HG02840 (cell line): Measurements from ENCODE around the gene AMPH.

Experiments
- ATAC-seq: cut with Tn5 transposase; IDR thresholded peaks from one replicate; pipeline ENCODE4 v1.9.1; 2021; ENCODE audit warnings: mild to moderate bottlenecking, moderate library complexity, moderate number of reproducible peaks; ENCODE audit not compliant: unreplicated experiment, low FRiP score

AMPH gene

DNA sequence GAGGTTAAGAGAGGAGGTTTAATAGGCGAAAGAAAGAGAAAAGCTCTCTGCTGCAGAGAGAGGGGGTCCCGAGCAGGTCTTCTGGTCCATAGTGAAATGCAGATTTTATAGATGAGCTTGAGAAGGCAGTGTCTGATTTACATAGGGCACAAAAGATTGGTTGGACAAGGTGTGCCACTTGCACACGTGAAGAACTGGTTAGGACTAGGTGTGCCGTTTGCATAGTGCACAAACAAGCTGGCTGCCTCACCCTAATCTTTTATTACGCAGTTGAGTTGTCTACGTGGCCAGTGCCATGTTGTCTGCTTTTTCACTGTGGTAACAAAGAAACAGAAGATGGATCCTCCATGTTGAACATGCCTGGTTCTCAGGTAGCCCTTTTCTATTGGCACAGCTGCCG lies 82.6 kb downstream of the AMPH start:
- no peak for ATAC-seq

DNA sequence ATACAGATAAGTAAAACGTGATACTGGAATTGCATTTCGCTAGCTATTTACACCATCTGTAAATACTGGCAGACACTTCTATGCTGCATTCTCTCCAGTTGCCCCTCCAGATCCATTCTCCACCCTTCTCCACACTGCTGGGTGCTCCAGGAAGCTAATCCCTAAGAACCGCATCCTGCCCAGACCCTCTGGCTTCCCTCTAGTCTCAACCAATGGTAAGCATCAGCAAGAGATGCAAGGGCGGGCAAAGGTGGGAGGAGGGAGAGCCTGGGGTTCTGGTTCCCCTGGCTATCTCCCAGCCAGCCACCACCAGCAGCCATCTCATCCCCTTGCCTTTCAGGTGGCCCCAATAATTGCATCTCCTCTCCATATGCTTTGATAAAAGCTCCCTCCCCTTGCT lies 84.4 kb downstream of the AMPH start:
- no peak for ATAC-seq

DNA sequence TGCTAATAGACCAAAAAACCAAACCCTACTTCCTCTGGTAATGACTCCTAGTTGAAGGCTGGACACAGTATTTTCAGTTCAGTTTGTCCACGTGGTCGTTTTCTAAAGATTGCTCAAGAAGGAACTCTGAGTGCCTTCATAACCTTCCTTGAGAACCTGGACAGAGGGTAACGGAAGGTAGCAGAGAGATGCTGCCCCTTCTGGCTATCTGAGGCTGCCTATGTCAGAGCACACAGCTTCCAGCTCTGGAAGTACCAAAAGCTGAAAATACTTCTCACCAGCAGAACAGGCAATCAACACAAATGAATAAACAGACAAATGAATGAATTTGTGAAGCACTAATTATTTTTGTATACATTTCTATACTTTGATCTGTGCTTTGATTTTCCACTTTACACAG lies 85.2 kb downstream of the AMPH start:
- ATAC-seq, result no peak

DNA sequence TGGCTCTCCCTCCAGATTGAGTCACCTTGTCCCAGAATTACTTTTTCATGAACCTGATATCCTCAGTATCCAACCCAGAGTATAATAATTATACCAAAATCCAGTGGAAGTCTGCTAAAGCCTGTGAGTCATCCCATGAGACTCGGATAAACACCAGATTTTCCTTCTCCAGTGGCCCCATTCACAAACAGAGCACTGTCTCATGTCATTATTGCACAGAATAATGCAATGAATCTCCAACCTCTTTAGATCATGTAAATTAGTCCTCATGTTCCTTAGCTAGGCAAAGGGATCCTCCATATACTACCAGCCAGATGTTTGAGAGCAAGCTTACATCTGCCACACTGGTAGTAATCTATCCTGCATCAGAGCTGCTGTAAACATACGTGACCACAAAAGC lies 89.0 kb downstream of the AMPH start:
- ATAC-seq, result no peak

DNA sequence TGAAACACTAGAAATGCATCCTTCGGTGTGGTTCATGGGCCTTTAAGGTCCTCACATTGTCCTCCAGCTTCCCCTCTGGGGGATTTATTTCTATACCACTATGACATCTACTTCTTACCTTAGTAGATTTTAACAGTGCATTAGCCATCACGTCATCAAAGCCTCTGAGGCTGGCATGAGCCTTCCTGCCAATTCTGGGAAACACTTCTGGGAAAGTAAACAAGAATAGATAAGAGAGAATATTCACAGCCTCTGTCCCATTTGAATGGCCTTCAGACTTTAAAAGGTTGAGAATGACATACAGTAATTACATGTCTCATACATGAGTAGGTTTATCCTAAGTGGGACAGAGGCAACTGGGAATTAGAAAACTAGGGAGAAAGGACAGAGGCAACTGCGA lies 89.7 kb downstream of the AMPH start:
- no peak for ATAC-seq

DNA sequence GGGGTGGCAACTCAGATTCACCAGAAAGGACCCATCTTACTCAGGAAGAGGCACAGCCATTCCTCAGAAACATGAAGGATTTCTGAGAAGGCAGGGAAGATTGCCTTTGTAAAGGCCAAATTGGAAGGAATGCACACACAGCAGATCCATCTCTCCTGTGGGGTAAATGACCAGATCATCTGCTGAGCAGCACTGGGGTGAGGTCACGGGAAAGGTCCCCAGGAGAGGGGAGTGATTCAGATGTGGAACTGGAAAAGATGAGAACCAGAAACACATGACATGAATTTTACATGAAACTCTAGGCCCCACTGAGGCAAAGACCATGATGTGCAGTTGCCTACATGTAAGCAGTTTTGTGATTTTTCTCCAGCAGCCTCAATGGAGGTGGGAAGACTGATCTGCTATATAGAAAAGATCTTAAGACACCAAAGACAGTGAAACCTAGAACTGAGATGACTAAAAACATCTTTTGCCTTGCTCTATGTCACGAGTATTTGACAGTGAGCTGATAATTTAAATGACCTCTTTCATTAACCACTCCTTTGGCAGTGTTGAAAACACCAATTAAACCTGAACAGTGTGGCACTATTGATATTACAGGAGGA lies 91.6 kb downstream of the AMPH start:
- ATAC-seq, result no peak

DNA sequence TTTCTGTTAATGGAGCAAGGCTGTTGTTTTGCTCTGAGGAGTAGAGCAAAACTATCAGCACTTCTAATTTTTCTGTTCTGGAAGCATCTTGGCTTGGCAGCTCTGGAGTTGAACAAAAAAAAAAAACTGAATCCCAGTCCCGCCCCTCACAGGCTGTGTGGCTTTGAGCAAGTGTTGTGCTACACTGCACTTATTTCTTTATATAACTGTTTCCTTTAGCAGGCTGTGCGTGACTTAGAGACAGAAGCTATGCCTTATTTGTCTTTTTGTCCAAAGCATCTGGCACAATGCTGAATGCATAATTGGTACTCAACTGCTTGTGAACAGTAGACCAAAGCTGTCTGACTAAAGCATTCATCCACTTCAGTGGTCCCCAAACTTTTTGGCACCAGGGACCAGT lies 96.1 kb downstream of the AMPH start:
- no peak for ATAC-seq

DNA sequence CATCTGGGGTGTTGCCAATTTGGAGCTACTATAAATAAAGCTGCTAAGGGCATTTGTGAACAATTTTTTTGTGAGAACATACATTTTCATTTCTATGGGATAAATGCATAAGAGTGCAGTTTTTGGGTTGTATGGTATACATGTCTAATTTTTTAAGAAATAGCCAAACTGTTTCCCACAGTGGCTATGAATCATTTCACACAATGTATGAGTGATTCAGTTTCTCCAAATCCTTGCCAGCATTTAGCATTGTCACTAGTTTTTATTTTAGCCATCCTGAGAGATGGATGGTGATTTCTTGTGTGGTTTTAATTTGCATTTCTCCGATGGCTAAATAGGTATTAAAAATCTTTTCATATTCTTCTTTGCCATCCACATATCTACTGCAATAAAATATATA lies 105.3 kb downstream of the AMPH start:
- ATAC-seq, result no peak

DNA sequence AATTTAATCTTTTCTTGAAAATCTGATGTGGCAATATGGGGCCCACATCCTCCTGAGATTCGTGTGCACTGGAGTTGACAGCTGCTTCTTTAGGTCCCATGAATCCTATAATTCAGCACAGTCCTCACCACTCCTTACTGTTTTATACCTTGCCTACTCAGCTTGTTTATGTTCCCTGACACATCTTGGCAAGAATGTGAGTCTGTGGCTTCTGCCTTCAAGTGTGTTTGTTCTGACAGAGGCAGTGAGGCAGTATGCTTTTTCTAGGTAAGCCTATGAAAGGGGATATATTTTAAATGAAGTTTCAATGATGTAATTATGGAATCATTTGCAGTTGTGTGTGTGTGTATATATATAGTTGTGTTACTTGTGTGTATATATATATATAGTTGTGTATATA lies 106.4 kb downstream of the AMPH start:
- no peak for ATAC-seq

DNA sequence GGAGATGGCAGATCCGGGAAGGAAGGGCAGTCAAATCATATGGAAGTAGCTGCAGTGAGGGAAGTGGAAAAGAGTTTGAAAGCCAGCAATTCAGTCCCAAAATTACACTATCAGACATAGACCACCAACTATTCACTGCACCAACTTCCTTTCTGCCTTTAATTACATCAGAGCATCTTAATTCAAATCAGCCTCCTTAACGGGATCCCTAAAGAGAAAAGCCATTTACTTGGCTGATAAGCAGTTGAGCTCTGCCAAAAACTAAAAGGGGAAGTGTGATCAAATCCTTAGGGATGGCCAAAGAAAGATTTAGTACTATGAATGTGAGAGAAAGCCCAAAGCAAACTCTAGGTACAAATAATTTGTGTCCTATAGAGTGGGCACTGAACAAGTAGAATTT lies 110.4 kb downstream of the AMPH start:
- ATAC-seq, result no peak

DNA sequence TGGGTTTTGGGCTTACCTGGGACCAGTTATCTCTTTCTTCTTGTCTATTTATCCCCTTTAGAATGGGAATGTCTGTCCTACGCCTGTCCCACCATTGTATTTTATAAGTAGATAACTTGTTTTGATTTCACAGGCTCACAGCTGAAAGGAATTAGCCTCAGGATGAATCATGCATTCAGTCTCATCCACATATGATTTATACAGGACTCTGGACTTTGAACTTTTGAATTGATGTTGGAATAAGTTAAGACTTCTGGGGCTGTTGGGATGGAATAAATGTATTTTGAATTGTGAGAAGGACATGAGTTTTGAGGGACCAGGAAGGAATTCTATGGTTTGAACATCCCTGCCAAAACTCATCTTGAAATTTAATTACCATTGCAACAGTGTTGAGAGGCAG lies 112.6 kb downstream of the AMPH start:
- no peak for ATAC-seq

DNA sequence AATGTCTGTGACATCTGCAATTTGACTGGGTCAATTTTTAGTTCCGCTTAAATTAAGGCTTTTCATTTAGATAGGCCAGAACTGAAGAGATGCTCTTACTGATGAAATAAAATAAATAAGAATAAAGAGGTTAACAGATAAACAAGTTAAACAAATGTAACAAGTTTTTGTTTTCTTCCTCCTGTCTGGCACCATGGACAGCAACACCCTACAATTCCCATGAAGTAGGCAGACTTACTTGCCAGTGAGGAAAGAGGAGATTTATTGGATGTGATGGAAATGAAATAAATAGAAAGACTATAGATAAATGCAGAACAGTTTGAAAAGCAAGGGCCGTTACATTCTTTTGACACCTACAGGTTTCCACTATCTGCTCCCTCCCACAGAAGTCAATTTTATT lies 118.5 kb downstream of the AMPH start:
- no peak for ATAC-seq

DNA sequence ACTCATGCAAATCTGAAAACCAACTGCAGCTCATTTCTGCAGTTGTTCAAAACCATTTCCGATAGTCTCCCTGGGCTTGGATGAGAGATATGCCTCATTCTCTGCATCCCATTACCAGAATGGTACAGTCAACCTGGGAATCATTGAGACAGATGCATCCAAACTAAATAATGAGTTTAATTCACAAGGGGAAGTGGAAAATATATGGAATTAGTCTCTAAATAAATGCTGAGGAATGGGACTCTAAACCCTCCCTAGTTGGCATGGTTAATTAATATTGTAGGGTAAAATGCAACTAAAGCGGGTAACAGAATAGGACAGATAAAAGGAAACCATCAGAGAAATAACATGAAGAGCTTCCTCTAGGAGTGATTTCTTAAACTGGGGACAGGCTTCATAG lies 118.9 kb downstream of the AMPH start:
- no peak for ATAC-seq

DNA sequence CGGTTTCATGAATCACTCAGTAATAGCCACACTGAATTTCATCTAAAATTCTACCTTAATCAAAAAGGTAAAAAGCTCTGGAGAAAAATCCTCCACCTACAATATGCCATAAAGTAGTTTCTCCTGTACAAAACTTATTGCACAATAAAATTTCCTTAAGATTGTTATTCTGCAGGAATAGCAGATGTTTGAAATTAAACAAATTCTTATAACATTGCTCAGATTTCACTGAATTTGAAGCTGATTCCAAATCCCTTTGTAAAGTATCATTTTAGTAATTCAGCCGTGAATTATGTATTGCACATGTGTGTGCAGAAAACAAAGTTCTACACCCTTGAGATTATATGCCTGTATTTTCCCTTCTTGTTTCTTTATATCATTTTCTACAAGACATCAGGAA lies 123.8 kb downstream of the AMPH start:
- no peak for ATAC-seq

DNA sequence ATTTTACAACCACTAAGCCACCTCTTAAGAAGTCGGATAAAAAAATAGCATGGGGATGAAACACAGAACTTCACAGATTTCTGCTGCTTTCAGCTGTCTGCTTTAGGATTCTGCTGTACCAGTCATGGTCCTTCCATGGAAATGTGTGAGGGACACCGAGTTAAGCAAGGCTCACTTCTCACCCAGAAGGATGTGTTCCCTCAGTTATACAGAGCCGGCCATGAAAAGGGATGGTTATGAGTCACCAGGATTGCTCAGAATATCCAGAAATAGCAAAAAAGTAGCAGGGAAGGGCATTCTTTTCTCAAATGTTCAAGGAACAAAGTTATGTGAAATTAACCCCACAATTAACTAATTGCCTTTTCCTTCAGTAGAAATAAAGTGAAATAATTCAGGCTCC lies 124.4 kb downstream of the AMPH start:
- ATAC-seq, result no peak

DNA sequence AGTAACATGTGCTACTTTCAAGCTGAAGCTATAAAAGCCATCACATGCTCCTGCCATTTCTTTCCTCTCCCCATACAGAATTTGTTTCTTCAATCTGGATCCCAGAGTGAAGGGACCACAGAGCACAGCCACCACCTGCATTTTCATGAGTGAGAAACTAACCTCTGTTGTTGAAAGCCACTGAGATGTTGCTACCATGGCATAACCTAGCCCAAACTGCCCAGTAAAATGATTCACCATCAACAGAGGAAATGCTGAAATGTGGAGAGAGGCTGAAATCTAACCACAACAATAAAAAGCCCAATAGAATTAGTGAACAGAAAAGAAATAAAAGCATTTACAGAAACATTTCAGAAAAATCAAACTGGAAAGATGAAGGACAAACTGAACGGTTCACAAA lies 125.2 kb downstream of the AMPH start:
- no peak for ATAC-seq

DNA sequence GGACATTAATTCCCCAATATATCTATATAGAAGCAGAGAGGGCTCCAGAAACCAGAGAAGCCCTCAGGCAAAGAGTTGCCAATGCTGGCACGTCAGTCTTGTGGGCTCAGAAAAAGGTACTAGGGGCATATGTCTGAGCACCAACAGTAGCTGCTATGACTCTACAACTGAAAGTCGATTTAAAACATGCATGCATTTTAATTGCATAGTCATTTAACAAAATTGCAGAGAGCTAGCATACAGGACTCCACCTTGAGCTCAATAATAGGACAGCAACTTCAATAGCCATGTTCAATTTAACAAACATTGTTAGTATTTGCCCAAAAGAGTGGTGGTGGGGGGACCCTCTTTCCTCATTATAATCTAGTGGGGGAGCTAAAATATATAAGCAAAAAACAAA lies 126.5 kb downstream of the AMPH start:
- no peak for ATAC-seq

DNA sequence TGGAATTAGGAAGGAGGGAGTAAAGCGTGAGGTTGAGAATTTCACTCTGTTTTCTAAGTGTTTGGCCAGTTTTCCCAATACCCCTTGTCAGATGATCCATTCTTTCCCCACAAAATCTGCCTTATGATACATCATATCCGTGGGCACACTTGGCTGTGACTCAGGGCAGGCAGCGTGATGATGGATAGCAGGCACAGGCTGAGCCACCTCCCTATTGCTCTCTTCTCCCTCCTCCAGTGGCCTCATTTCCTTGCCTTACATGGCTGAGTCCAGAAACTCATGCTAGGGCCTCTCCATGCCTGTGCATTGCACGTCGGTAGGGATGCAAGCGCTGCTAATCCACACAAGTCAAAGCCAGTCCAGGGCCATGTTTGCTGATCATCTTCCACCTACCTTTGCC lies 128.3 kb downstream of the AMPH start:
- ATAC-seq, result no peak

DNA sequence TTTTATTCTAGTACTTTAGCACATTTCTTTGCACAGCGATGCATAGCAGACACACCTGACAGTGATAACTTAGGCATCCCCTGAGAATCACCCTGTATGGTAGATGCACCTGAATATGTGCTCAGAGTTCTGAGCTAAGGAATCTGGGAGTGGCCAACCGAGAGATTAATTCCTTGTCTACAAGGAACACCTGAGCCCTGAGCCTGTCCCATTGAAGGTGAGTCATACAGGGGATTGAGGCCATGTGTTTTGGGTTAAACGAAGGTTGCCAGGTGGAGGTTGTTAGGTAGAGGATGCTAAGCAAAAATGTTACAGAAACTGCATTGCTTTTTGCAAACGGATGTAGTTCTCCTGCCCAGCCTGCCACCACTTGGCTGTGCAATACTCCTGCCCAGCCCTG lies 128.9 kb downstream of the AMPH start:
- ATAC-seq, result no peak

DNA sequence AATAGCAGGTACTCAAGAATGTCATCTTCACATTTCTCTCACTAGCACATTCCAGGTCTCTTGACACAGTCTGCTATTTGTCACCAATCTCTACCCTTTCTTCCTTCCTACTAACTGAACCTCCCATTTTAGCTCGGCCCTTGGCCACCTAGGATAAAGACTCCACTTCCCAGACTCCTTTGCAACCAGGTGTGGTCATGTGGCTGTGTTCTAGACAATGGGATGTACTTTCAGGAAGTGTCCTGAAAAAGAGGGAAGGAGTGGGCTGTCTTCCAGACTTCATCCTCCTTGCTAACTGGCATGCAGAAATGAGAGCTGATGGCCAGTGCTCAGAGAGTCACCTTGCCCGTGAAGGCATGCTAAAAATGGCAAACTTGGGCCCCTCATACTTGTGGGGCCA lies 139.2 kb downstream of the AMPH start:
- ATAC-seq, result no peak

DNA sequence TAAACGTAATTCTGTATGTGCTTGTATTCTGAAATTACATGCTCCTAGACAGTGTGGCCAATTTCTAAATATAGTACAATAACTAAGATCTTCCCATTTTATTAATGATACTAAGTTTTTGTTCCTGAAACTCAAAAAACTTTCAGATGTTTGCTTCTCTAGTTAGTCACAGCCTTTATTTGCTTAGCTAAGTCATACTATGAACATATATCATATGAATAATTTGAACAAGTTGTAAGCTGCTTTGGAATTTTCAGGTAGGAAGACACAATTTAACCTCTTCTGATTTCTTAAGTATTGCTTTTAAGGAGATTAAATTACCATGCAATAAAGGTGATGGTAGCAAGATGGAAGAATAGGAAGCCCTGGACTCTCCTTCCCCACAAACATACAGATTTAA lies 148.7 kb downstream of the AMPH start:
- no peak for ATAC-seq

DNA sequence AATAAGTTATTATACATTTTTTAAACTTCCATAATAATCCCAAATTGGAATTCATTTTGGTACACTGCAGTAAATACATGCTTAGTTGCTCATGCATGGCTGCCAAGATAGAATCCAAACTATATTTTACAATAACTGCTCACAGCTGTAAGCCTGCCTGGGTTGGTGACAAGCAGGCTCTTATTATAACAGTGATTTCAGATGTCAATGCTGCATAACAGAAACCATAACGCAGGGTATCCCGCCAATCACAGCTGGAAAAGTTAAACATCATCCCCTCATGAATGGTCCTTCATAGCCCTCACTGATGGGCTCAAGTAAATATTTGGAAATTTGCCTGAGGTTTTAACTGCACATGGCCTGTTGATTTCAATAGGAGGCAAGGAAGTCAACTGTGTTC lies 149.8 kb downstream of the AMPH start:
- no peak for ATAC-seq

DNA sequence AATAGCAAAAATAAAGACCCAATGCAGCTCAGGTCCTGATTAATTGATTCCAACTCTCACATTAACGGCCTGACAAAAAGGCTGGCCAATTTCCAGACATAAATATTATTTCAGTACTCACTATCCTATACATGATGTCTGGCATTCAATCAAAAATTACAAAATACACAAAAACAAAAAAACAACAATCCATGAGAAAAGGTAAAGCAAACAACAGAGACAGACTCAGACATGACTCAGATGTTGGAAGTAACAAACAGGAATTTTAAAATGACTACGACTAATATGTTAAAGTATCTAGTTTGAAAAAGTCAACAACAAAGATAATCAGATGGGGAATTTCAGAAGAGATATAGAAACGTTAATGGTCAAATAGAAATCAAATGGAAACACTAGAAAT lies 152.8 kb downstream of the AMPH start:
- ATAC-seq, result no peak
